ENCODE measurements around the gene PRELID3B.
"Not testable (repeated sequence)": the region's sequence is repeated elsewhere in the genome, so short reads cannot be mapped to it uniquely, and the experiment has no call there.

The PRELID3B gene

DNA sequence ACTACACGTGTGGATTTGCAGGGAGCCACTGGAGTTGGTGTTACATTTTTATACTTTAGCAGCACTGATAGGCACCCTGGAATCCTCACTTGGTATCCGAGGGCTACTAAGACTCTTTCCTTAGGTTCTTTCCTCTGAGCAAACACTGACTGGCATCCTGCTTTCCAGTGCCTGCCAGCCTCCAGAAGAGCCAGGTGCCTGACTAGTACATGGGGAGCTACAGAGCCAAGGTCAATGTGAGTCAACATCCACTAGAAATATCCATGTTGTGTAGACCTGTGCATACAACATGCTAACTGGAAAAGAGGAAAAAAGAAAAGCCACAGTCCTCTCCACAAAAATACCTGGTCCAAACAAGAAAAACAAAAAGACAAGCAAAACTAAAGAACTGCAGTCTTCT, 17.5 kb downstream of the PRELID3B start:
- no peak for DNase-seq

DNA sequence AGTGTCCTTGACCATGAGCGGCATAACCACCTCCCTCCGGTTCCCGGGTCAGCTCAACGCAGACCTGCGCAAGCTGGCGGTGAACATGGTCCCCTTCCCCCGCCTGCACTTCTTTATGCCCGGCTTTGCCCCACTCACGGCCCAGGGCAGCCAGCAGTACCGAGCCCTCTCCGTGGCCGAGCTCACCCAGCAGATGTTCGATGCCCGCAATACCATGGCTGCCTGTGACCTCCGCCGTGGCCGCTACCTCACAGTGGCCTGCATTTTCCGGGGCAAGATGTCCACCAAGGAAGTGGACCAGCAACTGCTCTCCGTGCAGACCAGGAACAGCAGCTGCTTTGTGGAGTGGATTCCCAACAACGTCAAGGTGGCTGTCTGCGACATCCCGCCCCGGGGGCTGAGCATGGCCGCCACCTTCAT, 18.5 kb downstream of the PRELID3B start:
- DNase-seq: no peak

DNA sequence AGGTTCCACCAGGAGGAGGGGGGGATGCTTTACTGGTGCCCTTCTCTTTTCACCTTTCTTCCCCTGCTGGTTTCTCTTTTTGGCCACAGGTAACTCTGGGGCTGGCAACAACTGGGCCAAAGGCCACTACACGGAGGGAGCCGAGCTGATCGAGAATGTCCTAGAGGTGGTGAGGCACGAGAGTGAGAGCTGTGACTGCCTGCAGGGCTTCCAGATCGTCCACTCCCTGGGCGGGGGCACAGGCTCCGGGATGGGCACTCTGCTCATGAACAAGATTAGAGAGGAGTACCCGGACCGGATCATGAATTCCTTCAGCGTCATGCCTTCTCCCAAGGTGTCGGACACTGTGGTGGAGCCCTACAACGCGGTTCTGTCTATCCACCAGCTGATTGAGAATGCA, 19.0 kb downstream of the PRELID3B start:
- DNase-seq: peak; percentile 47

DNA sequence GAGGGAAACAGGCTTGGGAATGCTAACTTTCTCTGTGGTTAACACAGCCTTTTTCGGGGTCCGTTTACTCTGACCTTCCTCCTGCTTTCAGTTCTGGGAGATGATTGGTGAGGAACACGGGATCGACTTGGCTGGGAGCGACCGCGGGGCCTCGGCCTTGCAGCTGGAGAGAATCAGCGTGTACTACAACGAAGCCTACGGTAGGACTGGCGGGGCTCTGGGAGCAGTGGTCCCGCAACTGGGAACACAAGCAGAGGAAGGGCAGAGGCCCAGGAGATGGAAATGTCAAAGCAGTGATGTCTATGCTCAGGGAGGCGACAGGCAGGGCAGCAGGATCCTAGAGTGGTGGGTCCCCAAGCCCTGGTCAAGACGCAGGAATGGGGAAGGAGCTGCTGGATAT, 19.8 kb downstream of the PRELID3B start:
- DNase-seq: peak; percentile 51

DNA sequence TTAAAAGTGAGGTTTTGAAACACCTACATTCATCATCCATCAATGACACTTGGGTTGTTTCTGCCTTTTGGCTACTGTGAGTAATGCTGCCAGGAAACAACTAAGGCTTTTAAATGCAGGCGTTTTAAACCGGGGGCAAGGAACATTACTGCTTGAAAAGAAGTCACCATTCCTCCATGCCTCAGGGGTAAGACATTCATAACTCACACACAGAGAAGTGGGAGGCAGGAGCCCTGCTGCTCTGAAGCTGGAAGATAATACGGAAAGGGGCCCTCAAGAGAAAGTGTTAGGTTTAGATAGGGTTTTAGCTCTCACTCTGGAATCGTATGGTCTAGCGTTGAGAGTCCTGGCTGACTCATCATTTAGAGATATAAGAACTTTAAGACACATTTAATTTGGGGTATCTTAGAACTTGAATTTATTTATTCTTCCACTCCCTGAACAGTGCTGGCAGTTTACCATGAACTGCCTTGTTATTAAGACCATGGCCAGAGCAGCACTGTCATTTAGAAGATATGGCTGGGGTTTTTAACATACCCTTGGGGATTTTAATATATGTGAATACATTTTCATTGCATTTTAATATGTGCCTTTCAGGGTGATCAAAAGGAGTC, 21.5 kb downstream of the PRELID3B start:
- peak; percentile 19 for DNase-seq

DNA sequence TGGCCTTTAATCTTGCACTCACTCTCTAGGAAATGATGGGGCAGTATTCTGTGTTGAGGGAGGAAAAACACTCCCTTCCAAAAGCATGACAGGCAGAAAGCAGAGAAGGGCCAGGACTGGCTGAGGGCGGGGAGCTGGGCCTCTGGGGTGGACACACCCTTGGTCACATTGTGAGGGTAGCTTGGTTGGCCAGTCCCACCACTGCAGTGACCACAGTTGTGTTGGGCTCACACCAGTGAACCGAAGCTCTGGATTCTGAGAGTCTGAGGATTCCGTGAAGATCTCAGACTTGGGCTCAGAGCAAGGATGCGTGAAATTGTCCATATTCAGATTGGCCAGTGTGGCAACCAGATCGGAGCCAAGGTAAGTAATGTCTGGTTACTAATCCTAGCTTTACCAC, 23.4 kb downstream of the PRELID3B start, which contains the start of gene TUBB1:
TSS of gene TUBB1 (plus strand) at position 213 of the 400 bp plus-strand sequence. CDS start at position 307, 94 bp downstream.
- peak; percentile 43 for DNase-seq

DNA sequence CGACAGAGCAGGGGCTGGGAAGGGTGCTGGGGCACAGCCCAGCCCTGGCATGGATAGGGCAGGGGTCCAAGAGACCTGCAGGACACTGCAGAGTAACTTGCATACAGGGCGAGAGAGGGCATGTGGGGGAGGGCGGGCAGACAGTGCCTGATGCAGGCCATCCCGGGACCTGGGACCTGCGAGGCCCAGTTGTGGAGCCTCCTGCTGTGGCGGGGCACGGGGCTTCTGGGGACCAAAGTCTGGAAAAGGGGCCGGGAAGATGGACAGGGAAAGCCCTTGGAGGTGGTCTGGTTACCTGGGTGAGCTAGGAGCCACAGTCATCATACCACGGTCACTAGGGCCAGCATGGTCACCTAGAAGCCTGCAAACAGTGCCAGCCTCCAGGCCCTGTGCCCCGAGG, 23.8 kb downstream of the PRELID3B start:
- peak; percentile 46 for DNase-seq

DNA sequence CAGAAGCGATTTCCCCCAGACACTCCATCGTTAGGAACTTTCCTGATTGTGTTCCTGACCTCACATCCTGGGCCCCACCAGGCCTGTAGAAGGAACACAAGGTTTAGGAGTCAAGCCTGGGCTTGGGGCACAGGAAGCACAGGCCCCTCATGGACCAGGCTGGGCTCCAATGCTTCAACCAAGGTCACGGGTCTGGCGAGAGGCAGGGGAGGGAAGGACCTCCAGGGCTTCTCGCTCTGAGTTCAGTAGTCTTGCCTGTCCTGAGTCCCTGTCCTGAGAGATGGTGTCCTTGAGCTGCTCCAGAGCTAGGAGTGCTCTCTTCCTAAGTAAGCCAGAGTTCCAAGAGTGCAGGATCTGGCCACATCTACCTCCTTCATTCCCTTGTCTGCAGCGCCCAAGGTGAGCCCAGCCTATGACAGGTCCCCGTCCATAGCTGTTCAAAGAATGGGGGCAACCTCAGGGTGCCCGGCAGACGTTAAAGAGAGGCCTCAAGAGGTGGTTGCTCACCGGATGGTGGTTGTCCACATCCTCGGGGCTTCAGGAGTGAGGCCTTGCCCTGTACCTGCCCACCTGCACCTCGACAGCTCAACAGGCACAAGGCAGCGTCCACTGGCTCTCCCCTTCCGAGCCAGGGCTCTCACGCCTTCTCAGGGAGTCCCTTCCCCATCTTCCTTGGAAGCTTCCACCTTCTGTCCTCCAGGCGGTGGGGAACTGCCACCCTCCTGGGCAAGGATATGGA, 24.9 kb downstream of the PRELID3B start:
- DNase-seq: peak; percentile 48

DNA sequence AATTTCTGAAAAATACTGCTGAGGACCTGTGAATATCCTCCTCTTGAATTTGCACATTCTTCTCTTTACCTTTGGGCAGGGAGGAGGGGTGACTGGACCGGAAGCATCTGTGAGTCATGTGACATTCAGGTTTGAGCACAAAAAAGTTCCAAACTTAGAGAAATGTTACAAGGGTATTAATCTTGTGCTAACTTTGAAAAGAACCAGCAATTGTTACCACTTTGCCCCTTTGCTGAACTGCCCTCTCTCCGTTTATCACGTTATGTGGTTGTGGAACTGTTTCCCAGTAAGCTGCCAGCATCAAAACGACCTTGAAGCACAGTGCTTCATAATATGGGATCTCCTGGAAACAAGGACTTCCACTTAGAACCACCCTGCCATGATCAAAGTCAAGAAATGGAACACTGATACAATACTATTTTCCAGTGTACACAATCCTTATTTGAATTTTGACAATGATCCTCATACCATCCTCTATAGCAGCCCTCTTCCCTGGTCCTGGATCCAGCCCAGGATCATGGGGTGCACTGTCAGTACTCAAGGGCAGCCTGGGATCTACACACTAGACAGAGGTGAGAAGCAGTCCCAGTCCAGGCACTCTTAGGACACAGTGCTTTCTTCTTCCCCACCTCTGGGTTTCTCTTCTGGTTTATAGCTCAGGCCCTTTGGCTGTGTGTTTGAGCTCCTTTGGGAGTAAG, 25.6 kb downstream of the PRELID3B start:
- DNase-seq: peak; percentile 45

DNA sequence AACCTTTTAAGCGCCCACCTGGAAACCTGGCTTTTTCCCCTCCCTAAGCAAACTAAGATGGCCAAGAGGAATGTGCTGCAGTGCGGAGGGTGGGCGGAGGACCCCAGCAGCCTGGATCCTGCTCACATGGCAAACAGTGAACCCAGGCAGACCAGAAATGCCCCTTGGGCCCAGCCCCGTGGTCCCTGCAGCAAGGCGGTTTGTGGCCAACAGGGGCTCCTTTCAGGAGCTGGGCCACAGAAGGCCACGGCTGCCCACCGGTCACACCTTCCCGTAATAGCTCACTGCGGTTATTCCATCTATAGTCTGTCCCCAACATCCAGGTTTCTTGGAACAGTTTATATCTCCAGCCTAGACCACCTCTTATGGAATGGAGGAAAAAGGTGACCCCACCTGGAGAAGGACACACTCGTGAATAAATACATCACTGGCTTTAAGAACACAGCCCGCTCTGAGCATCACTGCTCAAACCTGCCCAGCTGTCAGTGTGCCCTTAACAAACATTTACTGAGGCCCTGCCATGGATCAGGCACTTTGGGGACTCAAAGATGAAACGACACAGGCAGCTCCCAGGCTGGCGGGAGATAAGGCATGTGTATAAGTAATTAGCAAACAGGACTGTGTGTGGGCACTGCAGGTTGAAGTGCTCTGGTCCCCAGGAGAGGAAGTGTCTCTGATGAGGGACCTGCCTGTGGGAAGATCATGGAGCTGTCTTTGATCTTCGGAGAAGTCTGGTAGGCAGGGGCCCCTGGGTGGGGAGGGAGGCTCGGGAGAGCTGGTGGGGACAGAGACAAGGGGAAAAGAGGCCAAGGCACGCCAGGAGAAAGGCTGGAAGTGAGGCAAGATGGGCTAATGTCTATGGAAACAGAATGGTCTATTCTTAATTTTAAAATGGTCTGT, 26.5 kb downstream of the PRELID3B start:
- peak; percentile 51 for DNase-seq

DNA sequence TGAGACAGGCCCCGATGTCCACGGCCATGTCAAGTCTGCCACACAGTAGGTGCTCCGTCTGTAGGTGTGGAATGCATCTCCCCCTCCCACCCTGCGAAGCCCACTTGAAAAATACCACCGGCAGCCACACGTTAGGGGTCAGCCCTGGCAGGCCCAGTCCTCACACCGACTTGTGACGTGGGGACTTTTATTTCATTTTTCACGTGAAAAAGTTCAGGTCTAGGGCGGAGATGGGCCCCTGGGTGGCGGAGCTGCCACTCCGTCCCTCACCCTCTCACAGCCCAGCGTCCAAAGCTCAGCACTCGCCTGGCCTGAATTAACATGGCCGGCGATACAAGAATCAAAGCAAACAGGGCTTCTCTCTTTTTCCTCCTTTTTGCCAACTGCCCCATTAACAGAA, 27.2 kb downstream of the PRELID3B start:
- DNase-seq: no peak

DNA sequence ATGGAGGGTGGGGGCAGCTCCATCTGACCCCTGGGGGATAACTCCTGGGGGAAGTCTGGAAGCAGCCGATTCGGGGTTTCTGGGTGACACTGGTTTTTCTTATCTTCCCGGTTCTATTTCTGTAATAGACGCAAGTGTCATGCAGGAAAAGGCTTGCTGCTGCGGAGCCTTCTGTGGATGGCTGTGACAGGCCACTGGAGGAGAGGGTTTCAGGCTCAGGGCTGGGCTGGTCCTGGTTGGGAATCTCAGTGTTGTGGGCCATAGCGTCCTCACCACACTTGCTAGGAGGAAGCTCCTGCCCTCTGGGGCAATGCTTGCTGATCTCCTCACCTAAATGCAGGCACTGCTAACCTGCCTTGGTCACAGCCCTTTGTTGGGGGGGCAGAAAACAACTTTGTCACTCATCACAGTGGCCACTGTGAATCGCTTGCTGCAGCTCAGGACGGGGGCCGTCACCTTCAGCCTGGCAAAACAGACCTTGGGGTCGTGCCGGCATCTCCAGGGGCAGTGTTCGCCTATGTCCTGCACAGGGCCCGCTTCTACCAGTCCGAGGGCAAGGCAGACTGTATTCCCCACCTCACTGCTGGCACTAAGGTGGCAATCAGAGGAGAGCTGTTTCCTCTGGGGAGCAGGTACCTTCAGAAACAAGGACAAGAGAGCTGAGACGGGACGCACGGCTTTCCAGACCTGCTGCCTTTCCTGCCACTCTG, 27.8 kb downstream of the PRELID3B start:
- peak; percentile 51 for DNase-seq

DNA sequence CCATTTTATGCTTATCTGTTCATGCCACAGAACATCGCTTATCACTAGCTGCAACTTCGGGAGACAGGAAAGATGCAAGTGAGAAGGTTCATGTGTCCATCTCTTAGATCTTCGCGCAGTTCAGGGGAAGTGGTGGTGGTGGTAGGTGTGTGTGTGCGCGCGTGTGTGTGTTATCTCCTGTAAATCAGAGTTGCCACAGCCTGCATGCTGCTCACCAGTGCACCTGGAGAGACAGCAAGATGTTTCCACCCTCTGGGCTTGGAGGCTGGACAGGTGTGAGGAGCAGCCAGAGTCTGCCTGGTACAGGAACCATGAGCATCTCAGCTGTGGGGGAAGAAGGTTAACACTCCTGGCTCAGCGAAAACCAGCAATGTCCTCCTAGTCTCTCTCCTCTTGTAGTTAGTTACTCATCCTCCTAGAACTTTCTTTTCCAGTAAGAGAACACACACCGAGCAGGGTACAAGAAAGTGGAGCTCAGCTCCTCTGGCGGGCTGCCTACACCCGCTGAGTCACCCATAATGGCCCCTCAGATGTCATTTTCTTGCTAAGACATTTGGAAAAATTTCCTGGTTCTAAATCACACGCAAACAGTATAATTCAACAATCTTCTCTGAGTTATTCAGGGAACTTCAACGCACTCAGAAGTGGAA, 28.5 kb downstream of the PRELID3B start:
- DNase-seq: peak; percentile 61

DNA sequence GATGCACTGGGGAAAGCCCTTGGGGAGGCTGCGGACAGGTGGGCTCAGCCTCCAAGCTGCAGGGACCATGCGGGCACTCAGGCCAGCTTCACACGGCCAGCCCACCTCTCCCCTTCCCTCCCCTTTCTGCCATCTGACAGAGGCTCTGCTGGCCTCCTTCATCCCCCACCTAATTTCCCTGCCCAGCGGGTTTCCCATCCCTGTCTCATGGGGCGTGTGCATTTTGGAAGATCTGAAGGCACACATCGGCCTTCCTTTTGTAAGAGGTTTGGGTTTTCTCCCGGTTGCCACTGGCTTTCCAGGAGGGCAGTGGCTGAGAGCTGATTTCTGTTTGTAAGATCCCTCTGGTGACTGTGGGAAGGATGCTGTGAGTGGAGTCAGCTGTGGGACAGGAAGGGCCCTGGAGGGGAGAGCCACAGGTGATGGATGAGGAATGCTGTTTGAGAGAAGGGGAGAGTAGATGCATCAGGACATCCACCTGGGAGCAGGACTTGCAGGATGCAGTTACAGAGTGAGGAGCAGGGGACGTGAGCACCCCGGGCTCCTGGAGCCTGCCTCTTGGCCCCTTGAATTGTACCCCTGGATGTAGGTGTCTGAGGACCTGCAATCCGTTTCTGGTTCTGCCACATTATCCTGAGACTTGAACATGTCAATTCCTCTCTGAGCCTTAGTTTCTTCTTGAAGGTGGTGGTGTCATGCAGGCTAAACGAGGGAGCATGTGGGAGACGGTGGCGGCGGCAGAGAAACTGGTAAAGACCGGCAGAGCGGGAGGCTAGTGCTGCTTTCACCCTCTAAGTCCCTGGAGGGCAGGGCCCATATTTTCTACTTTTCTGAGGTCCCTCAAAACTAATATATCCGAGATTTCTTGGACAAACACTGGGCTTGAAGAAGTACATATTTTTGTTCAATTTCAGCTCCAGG, 29.3 kb downstream of the PRELID3B start:
- peak; percentile 49 for DNase-seq

DNA sequence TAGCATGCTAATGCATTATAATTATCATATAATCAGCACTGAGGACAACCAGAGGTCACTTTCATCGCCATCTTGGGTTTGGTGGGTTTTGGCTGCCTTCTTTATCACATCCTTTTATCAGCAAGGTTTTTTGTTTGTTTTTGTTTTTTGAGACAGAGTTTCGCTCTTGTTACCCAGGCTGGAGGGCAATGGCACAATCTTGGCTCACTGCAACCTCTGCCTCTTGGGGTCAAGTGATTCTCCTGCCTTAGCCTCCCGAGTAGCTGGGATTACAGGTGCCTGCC, 30.8 kb downstream of the PRELID3B start:
- not testable (repeated sequence) for DNase-seq

DNA sequence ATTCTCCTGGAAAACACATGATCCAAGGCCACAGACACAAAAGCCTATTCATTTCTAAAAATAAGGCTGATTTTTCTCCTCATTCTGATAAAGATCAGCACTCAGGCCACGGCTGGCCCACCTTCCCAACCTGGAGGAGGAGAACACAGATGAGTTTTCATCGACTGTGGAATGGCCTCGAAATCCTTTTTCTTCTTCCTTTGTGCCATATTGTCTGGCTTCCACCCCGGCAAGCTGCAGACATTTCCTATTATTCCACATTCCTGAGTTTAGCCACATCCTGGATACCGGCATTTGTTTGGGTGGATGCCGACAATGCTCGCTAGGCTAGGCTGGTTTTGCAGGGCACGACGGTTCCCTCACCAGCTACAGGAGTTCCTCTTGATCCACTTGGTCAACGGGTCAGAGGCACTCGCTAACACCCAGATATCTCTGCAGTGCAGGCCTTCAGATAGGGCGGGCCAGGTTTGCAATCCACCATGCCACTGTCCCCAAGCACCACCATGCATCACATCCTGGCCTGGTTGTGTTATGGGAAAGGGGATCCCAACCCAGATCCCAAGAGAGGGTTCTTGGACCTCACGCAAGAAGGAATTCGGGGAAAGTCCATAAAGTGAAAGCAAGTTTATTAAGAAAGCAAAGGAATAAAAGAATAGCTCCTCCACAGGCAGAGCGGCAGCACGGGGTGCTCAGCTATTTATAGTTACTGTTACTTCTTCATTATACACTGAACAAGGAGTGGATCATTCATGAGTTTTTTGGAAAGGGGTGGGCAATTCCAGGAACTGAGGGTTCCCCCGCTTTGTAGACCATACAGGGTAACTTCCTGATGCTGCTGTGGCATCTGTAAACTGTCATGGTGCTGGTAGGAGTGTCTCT, 31.4 kb downstream of the PRELID3B start:
- peak; percentile 53 for DNase-seq

DNA sequence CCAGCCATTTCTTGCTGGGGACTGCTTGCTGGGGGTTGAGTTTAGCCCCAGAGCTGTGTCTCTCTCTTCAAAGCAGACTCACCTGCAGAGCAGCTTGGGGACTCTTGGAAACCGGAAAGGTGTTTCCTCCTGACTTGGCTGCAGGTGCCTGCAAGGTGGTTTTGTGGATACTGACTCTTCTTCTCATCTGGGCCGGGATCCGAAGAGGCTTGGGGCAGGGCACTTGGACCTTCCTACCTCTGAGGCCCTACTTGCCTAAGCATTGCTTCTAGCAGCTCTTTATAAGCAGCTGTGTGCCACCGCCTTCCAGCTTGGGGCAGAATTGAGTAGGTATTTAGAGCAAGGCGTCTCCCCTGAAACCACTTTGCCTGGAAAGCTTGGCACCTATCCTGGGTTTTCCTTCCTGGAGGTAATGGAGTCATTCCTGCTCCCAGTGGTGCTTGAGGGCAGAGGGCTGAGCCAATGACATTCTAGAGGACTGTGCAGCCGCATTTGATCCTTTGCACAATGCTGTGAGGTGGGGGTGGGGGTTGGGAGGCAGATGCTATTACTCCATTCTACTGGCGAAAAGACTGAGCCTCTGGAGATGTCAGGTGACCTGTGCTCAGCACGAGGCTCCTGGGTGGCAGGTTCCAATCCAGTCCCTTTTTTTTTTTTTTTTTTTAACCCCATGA, 32.1 kb downstream of the PRELID3B start:
- peak; percentile 45 for DNase-seq

DNA sequence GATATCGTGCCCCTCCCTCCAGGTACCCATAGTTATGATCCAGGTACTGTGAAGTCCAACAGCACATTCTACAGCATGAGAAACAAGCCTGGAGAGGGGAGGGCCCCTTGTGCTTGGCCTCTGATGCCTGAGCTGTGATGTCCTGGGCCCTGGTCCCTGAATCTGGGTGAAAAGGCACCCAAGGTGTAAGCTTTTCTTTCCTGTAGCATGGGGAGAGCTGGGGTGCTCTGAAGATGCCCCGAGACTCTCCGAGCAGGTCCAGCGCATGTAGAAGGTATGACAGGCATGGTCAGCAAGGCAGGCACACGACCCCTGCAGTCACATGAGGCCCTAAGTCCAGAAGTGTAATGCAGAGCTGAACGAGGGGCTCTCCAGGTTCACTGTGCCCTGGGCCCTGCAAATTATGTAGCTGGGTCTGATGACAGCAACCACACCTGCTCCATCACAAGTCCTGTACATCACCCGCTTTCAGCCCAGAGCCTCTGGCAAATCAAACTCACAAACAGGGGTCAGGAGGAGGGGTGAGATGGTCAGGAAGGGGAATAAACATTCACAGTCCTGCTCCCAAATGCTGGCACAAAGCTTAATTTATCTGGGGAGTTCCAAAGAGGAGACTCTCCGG, 33.8 kb downstream of the PRELID3B start:
- peak; percentile 51 for DNase-seq
